ENCODE data around the gene CCDC188. TPM values are rescaled to one million over a fixed set of nuclear protein-coding genes. Genes with fewer than 3 reads are reported as not detected.
A peak's percentile ranks its signal among the peaks of the same experiment; 100 is the strongest.

The CCDC188 gene
- total and polyA plus RNA-seq, 9 of the 15 experiments (the other 6 are each of a cell fraction or from before 2014, with no cell fraction given) = not detected

- TF ChIP-seq, protein P1, sequence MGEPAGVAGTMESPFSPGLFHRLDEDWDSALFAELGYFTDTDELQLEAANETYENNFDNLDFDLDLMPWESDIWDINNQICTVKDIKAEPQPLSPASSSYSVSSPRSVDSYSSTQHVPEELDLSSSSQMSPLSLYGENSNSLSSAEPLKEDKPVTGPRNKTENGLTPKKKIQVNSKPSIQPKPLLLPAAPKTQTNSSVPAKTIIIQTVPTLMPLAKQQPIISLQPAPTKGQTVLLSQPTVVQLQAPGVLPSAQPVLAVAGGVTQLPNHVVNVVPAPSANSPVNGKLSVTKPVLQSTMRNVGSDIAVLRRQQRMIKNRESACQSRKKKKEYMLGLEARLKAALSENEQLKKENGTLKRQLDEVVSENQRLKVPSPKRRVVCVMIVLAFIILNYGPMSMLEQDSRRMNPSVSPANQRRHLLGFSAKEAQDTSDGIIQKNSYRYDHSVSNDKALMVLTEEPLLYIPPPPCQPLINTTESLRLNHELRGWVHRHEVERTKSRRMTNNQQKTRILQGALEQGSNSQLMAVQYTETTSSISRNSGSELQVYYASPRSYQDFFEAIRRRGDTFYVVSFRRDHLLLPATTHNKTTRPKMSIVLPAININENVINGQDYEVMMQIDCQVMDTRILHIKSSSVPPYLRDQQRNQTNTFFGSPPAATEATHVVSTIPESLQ (CRISPR knock-in tag; IDR thresholded peaks at IDR 0.05) = no peak
- TF ChIP-seq, protein P2, sequence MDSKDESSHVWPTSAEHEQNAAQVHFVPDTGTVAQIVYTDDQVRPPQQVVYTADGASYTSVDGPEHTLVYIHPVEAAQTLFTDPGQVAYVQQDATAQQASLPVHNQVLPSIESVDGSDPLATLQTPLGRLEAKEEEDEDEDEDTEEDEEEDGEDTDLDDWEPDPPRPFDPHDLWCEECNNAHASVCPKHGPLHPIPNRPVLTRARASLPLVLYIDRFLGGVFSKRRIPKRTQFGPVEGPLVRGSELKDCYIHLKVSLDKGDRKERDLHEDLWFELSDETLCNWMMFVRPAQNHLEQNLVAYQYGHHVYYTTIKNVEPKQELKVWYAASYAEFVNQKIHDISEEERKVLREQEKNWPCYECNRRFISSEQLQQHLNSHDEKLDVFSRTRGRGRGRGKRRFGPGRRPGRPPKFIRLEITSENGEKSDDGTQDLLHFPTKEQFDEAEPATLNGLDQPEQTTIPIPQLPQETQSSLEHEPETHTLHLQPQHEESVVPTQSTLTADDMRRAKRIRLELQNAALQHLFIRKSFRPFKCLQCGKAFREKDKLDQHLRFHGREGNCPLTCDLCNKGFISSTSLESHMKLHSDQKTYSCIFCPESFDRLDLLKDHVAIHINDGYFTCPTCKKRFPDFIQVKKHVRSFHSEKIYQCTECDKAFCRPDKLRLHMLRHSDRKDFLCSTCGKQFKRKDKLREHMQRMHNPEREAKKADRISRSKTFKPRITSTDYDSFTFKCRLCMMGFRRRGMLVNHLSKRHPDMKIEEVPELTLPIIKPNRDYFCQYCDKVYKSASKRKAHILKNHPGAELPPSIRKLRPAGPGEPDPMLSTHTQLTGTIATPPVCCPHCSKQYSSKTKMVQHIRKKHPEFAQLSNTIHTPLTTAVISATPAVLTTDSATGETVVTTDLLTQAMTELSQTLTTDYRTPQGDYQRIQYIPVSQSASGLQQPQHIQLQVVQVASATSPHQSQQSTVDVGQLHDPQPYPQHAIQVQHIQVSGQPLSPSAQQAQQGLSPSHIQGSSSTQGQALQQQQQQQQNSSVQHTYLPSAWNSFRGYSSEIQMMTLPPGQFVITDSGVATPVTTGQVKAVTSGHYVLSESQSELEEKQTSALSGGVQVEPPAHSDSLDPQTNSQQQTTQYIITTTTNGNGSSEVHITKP (IDR thresholded peaks at IDR 0.05; ENCODE audit: partially characterized antibody) = no peak
- TF ChIP-seq CXXC5 (CRISPR knock-in tag; IDR thresholded peaks at IDR 0.05) = no peak
- peak; percentile 66; the same call in 1 of the 2 replicates for TF ChIP-seq ATF3 (IDR thresholded peaks at IDR 0.05)
- TF ChIP-seq ATF3 (CRISPR knock-in tag; conservative IDR thresholded peaks at IDR 0.05) = no peak
- no peak for TF ChIP-seq MTA3 (IDR thresholded peaks at IDR 0.05; ENCODE audit: borderline replicate concordance)
- TF ChIP-seq SMAD1 (IDR thresholded peaks at IDR 0.05; ENCODE audit: low read depth, low read length, partially characterized antibody) = no peak
- no peak for TF ChIP-seq CEBPZ (IDR thresholded peaks at IDR 0.05; ENCODE audit: borderline replicate concordance, low read depth, low read length)
- no peak for TF ChIP-seq NR2C2 (CRISPR knock-in tag; IDR thresholded peaks at IDR 0.05)
- no peak for TF ChIP-seq NR2C2 (tag; IDR thresholded peaks at IDR 0.05)
- TF ChIP-seq EHMT2 (IDR thresholded peaks at IDR 0.05) = no peak
- no peak for TF ChIP-seq ZNF75A (CRISPR knock-in tag; IDR thresholded peaks at IDR 0.05)
- TF ChIP-seq NELFE (IDR thresholded peaks at IDR 0.05; ENCODE audit: insufficient read depth, insufficient read length) = no peak
- TF ChIP-seq ZNF354B (CRISPR knock-in tag; IDR thresholded peaks at IDR 0.05) = no peak
- TF ChIP-seq ZBTB7A (IDR thresholded peaks at IDR 0.05; ENCODE audit: borderline replicate concordance, control insufficient read depth, low read depth, low read length) = 0 out of 2 replicates have a peak, but pooled peaks have one; percentile 24
- TF ChIP-seq MCM2 (IDR thresholded peaks at IDR 0.05; ENCODE audit: low read depth) = no peak
- no peak for TF ChIP-seq PHB (CRISPR knock-in tag; IDR thresholded peaks at IDR 0.05)
- TF ChIP-seq ZNF165 (CRISPR knock-in tag; IDR thresholded peaks at IDR 0.05; ENCODE audit: borderline replicate concordance) = no peak
Measured at GRCh38 chr22:20142711-20143621, 7.9 kb downstream of the CCDC188 start (continued).
